RWPE1 (cell line): ENCODE results near the gene TNK2.
"Not testable (repeated sequence)": the region's sequence is repeated elsewhere in the genome, so short reads cannot be mapped to it uniquely, and the experiment has no call there.

Source experiments
- CTCF ChIA-PET: fragments of 350-600 bp; sonication (Branson Sonifier 250); formaldehyde crosslinking; extraction: SDS; loops from one replicate; lab custom pipeline; 2021; lab: Yijun Ruan, JAX
- POLR2A ChIA-PET: fragments of 400-600 bp; formaldehyde crosslinking; extraction: SDS; loops from one replicate; lab custom pipeline; 2020; ENCODE audit warnings: antibody characterized with exemption; ENCODE audit not compliant: low non-redundant PET; lab: Yijun Ruan, JAX
- DNase-seq: peaks from one replicate; pipeline ENCODE4 v3.0.0; 2012; ENCODE audit warnings: low spot score
- H3K27ac ChIP-seq: fragments of 450-650 bp; 2 replicates; pipeline ENCODE4 v1.5.1; 2017
- TF ChIP-seq, protein P1 (sequence below): fragments of 450-650 bp; conservative IDR thresholded peaks from 2 replicates; pipeline ENCODE4 v1.5.1; 2017; ENCODE audit warnings: low read depth, mild to moderate bottlenecking

TNK2 gene

DNA sequence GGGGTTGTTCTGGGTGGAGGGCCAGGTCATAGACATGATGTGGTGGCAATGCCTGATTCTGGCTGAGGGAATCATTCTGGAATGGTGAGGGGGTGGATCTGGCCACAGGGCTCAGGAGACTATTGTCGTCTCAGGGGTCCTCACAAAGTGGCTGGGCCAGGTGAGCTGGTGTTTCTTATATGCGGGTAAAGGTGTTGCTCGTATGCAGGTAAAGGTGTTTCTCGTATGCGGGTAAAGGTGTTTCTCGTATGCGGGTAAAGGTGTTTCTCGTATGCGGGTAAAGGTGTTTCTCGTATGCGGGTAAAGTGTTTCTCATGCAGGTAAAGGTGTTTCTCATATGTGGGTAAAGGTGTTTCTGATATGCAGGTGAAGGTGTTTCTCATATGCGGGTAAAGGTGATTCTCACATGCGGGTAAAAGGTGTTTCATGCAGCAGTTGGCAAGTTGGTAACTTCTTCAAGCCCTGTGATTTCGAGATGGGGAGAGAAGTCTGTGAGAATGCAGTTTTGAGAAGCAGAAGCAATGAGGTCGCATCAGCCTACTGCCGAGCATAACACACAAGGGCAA is 86.1 kb downstream of the TNK2 start:
- ChIA-PET POLR2A (no interaction called here), CTCF (no interaction called here)
- TF ChIP-seq, protein P1, sequence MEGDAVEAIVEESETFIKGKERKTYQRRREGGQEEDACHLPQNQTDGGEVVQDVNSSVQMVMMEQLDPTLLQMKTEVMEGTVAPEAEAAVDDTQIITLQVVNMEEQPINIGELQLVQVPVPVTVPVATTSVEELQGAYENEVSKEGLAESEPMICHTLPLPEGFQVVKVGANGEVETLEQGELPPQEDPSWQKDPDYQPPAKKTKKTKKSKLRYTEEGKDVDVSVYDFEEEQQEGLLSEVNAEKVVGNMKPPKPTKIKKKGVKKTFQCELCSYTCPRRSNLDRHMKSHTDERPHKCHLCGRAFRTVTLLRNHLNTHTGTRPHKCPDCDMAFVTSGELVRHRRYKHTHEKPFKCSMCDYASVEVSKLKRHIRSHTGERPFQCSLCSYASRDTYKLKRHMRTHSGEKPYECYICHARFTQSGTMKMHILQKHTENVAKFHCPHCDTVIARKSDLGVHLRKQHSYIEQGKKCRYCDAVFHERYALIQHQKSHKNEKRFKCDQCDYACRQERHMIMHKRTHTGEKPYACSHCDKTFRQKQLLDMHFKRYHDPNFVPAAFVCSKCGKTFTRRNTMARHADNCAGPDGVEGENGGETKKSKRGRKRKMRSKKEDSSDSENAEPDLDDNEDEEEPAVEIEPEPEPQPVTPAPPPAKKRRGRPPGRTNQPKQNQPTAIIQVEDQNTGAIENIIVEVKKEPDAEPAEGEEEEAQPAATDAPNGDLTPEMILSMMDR, result no peak
- H3K27ac ChIP-seq, result no peak overlapping the region
- DNase-seq, result no peak

DNA sequence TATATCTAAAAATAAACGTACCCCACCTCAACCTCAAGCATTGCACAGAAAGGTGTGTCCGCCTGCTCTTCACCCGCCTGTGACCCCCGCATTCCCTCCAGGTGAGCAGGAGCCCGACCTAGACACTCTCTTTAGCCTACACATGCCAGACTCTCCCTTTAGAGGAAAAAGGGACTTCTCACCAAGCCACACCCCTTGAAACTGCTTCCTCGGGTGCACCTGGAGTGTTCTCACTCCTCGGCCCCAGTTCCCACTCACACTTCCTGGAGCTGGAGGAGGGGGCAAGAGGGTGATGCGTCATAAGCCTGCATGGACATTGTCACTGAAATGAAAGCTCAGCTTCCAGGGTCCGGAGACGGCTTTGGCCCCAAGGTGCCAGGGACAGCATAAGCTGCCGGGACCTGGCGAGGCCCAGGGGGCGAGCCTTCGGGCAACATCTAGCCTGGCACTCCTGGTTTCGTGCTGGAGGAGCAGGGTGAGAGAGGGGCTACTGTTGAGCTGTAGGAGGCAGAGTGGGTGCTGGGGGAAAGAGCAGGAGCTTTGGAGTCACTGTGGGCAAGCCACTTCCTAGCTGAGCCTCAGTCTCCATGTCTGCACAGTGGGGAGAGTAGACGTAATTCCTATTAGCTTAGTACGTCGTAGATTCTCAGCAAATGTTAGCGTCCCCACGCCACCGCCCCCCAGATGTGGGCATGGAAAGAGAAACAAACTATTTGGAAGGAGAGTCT is 86.8 kb downstream of the TNK2 start:
- ChIA-PET CTCF (no interaction called here), POLR2A (no interaction called here)
- no peak for DNase-seq
- TF ChIP-seq, protein P1, result no peak
- no peak overlapping the region for H3K27ac ChIP-seq

DNA sequence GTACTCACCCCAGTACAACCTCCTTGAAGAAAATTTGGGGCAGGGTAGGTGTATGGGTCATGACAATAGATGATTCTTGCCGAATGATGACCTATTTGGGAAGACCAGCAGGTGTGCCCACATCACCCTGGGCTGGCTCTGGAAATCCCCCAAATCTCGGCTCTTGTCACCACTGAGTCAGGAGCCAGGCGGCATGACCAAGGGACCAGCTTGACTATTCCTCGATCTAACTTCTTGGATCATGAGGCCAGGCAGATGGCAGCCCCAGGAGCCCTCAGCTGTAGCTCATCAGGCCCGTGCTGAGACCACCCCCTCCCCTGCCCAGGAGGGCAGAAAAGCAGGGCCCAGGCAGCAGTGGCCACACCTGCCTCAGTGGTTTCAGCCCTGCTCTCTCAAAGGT is 87.5 kb downstream of the TNK2 start:
- TF ChIP-seq, protein P1, result no peak
- ChIA-PET POLR2A (no interaction called here), CTCF (no interaction called here)
- H3K27ac ChIP-seq, result no peak overlapping the region
- DNase-seq, result no peak

DNA sequence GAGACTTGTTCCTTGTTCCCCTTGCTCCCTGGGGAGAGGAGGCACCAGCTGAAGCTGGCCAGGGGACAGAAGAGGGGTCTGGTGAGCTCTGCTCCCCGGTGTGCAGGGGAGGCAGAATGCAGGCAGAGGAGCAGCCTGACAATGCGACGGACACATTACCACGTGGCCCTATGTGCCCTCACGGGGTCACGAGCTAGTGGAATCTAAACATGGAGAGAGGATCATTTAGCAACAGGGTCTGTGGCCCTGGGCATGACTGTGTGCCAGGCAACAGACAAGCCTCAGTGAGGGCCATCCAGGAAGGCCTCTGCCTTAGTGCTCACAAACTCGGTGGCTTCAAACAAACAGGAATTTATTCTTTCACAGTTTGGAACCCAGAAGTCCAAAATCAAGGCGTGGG is 88.2 kb downstream of the TNK2 start:
- POLR2A ChIA-PET, result no interaction called here
- H3K27ac ChIP-seq, result no peak overlapping the region
- TF ChIP-seq, protein P1, result no peak
- CTCF ChIA-PET, result no interaction called here
- DNase-seq, result no peak

DNA sequence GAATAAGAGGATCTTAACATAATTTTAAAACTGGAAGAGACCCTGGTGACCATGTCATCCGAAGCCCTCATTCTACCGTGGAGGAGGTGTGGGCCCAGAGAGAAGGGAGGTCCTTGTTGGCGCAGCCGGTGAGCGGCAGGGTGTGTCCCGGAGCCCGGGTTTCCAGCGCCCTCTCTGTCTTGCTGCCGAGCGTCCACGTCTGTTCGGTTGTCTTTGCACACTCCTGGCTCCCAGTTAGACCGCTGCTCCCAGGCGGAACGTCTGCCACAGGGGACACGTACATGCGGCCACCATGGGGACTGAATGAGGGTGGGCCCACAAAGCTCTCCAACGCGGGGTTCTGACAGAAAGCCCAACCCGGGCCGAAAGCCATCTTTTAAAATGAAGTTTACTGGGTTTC is 90.0 kb downstream of the TNK2 start:
- no peak for DNase-seq
- ChIA-PET CTCF (interaction anchor here (0.6 to 1.7 kb wide), 2 partner anchors 32 to 248 kb away, joined by 4 read pairs; no protein-coding TSS in a partner anchor), POLR2A (no interaction called here)
- TF ChIP-seq, protein P1, result no peak
- no peak overlapping the region for H3K27ac ChIP-seq

DNA sequence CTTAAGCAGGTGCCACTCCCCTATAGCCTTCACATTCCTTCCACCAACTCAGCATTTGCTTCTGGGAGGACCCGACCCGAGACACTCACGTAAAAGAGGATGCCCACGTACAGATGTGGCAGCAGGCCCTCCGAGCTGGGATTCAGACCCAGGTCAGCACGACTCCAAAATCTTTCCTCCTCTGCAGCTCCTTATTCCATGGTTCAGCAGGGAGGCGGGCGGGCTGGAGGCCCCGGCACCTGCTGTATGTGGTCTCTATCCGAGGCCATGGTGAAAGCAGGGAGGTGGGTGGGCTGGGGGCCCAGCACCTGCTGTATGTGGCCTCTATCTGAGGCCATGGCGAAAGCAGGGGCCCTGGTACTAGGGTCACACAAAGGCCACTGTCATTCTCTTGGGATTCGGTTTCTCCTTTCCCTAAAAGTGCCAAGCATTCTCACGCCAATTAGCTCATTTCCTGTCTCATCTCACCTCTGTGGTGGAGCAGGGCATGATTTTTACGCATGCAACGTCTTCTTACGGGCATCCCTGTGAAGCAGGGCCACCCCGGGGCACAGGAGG is 90.7 kb downstream of the TNK2 start:
- POLR2A ChIA-PET, result no interaction called here
- TF ChIP-seq, protein P1, result no peak
- CTCF ChIA-PET, result interaction anchor here (0.6 kb wide), 1 partner anchor 249 kb away, joined by 4 read pairs; no protein-coding TSS in a partner anchor
- no peak overlapping the region for H3K27ac ChIP-seq
- no peak for DNase-seq

DNA sequence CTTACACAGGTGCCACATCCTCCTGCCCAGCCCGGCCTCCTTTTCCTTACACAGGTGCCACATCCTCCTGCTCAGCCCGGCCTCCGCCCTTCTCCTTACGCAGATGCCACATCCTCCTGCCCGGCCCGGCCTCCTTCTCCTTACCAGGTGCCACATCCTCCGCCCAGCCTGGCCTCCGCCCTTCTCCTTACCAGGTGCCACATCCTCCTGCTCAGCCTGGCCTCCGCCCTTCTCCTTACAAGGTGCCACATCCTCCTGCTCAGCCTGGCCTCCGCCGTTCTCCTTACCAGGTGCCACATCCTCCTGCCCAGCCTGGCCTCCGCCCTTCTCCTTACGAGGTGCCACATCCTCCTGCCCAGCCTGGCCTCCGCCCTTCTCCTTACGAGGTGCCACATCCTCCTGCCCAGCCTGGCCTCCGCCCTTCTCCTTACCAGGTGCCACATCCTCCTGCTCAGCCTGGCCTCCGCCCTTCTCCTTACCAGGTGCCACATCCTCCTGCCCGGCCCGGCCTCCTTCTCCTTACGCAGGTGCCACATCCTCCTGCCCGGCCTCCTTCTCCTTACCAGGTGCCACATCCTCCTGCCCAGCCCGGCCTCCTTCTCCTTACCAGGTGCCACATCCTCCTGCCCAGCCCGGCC is 92.0 kb downstream of the TNK2 start:
- POLR2A ChIA-PET, DNase-seq, H3K27ac ChIP-seq, CTCF ChIA-PET: not testable (repeated sequence)
